PC-9 (cell line): ENCODE results near the gene WBP4. TPM values are rescaled to one million over a fixed set of nuclear protein-coding genes. Genes with fewer than 3 reads are reported as not detected.

Source experiments
- BruUV-seq: library from RNA; stranded (reverse); fragments of 400-500 nt; replicated peaks from 2 replicates; lab custom pipeline; 2021; lab: Mats Ljungman, UMichigan
- CTCF ChIA-PET: fragments of 300-600 bp; sonication (Branson Sonifier 250); formaldehyde crosslinking; loops from one replicate; lab custom pipeline; 2022; ENCODE audit warnings: antibody characterized with exemption; lab: Charles Lee
- POLR2A ChIA-PET: fragments of 300-600 bp; sonication (Branson Sonifier 250); formaldehyde crosslinking; loops from one replicate; lab custom pipeline; 2022; ENCODE audit warnings: antibody characterized with exemption; ENCODE audit not compliant: unreplicated experiment; lab: Charles Lee
- DNase-seq, 2 experiments: peaks; one replicate each; pipeline versions ENCODE4 v3.0.0 to v3.0.0-alpha.2; 2015 to 2022; ENCODE audit warnings: mixed read lengths in 1 of 2
- H2AFZ ChIP-seq: fragments of 200-600 bp; sonication (generic); 2 replicates; pipeline ENCODE4 v1.8.1; 2017; ENCODE audit warnings: antibody characterized with exemption
- H3F3A ChIP-seq: fragments of 200-600 bp; sonication (generic); 2 replicates; pipeline ENCODE4 v1.8.1; 2017; ENCODE audit warnings: antibody characterized with exemption, mild to moderate bottlenecking, low read depth; ENCODE audit not compliant: insufficient read depth
- H3K27ac ChIP-seq: fragments of 200-600 bp; sonication (generic); 2 replicates; pipeline ENCODE4 v1.6.1; 2016; ENCODE audit warnings: mixed run types
- H3K27me3 ChIP-seq: fragments of 200-600 bp; sonication (generic); 2 replicates; pipeline ENCODE4 v1.6.1; 2016; ENCODE audit warnings: low read depth, mixed run types; ENCODE audit not compliant: insufficient read depth
- H3K36me3 ChIP-seq: fragments of 200-600 bp; sonication (generic); 2 replicates; pipeline ENCODE4 v1.6.1; 2016; ENCODE audit warnings: low read depth, mixed run types
- H3K4me1 ChIP-seq: fragments of 200-600 bp; sonication (generic); replicated peaks from 2 replicates; pipeline ENCODE4 v1.6.1; 2016; ENCODE audit warnings: mixed run types; ENCODE audit not compliant: insufficient read depth
- H3K4me2 ChIP-seq: fragments of 200-600 bp; sonication (generic); 2 replicates; pipeline ENCODE4 v1.6.1; 2017; ENCODE audit warnings: mixed run types
- H3K4me3 ChIP-seq: fragments of 200-600 bp; sonication (generic); 2 replicates; pipeline ENCODE4 v1.6.1; 2016; ENCODE audit warnings: mixed run types
- H3K79me2 ChIP-seq: fragments of 200-600 bp; sonication (generic); 2 replicates; pipeline ENCODE4 v1.6.1; 2017; ENCODE audit warnings: low read depth, mixed run types
- H3K9me2 ChIP-seq: fragments of 200-600 bp; sonication (generic); 2 replicates; pipeline ENCODE4 v1.8.1; 2017; ENCODE audit warnings: mild to moderate bottlenecking; ENCODE audit not compliant: insufficient read depth
- H3K9me3 ChIP-seq: fragments of 200-600 bp; sonication (generic); 2 replicates; pipeline ENCODE4 v1.8.1; 2016; ENCODE audit warnings: low read depth; ENCODE audit not compliant: insufficient read depth
- H4K20me1 ChIP-seq: fragments of 200-600 bp; sonication (generic); 2 replicates; pipeline ENCODE4 v1.8.1; 2017; ENCODE audit not compliant: insufficient read depth
- CTCF ChIP-seq: fragments of 200-600 bp; sonication (generic); conservative IDR thresholded peaks from 2 replicates; pipeline ENCODE4 v1.6.1; 2017; ENCODE audit warnings: mixed run types, antibody characterized with exemption, mild to moderate bottlenecking, moderate library complexity
- EZH2 ChIP-seq: fragments of 200-600 bp; sonication (generic); IDR thresholded peaks from 2 replicates; pipeline ENCODE4 v1.8.0; 2017; ENCODE audit warnings: antibody characterized with exemption, low read depth
- intact Hi-C: fragments of 100-400 bp; cut with micrococcal nuclease; formaldehyde crosslinking; loops from one replicate; pipeline ENCODE4 v1.10.0; 2022; ENCODE audit not compliant: unreplicated experiment
- total RNA-seq: library from RNA; stranded (reverse); gene quantifications from 2 replicates; pipeline ENCODE4 v1.2.3, GENCODE V29; 2021

WBP4 gene
- total RNA-seq, 1 experiment from 2014 or later, result 6.3 TPM

- no peak overlapping the region for H3K4me3 ChIP-seq
- POLR2A ChIA-PET, result no interaction called here
- no peaks in the 10 kb centered on the region for H3K27me3 ChIP-seq
- H3K36me3 ChIP-seq, result peaks cover 15% of the 10 kb centered on the region; the same call in 1 of the 2 replicates
- no peaks in the 10 kb centered on the region for H3K9me2 ChIP-seq
- DNase-seq, result peak in 1 of 2 experiments; percentile 47
- H4K20me1 ChIP-seq, result no peaks in the 10 kb centered on the region
- H3K27ac ChIP-seq, result no peak overlapping the region
- H3K9me3 ChIP-seq, result no peaks in the 10 kb centered on the region
- H3F3A ChIP-seq, result peaks cover 15% of the 10 kb centered on the region; the same call in 1 of the 2 replicates
- intact Hi-C loops, result loop anchor here (5.0 kb wide), 2 partner anchors 277 to 292 kb away; partner anchors contain the start of genes MRPS31 and SLC25A15
- CTCF ChIA-PET, result interaction anchor here (0.7 kb wide), 1 partner anchor 117 kb away, joined by 4 read pairs; no protein-coding TSS in a partner anchor
- no TSS peak for BruUV-seq
- no peak overlapping the region for H2AFZ ChIP-seq
- H3K4me1 ChIP-seq, result peaks cover 32% of the 10 kb centered on the region
- no peak for TF ChIP-seq EZH2
- no peak for TF ChIP-seq CTCF
- H3K4me2 ChIP-seq, result peak overlapping the region; percentile 93
- peaks cover 33% of the 10 kb centered on the region for H3K79me2 ChIP-seq
Measured at GRCh38 chr13:41064493-41064892, 3.2 kb downstream of the WBP4 start.

GRCh38 chr13:41065078-41065477, 3.8 kb downstream of the WBP4 start:
- Histone ChIP-seq H3K9me2 (no peaks in the 10 kb centered on the region), H2AFZ (no peak overlapping the region), H3K79me2 (peaks cover 27% of the 10 kb centered on the region), H3K27ac (no peak overlapping the region), H3K36me3 (peaks cover 15% of the 10 kb centered on the region; the same call in 1 of the 2 replicates), H4K20me1 (no peaks in the 10 kb centered on the region), H3K4me1 (peaks cover 32% of the 10 kb centered on the region), H3K27me3 (no peaks in the 10 kb centered on the region), H3K4me3 (no peak overlapping the region), H3K4me2 (peak overlapping the region; percentile 93), H3F3A (peaks cover 15% of the 10 kb centered on the region; the same call in 1 of the 2 replicates), H3K9me3 (no peaks in the 10 kb centered on the region)
- BruUV-seq, result no TSS peak
- intact Hi-C loops, result no loop called here
- DNase-seq, result peak in 1 of 2 experiments; percentile 48
- POLR2A ChIA-PET, result no interaction called here
- CTCF ChIA-PET, result no interaction called here
- TF ChIP-seq EZH2 (no peak), CTCF (no peak)

- intact Hi-C loops, result loop anchor here (2.0 kb wide), 3 partner anchors 148 to 1036 kb away; no protein-coding TSS in a partner anchor
- H3K36me3 ChIP-seq, result no peaks in the 10 kb centered on the region; the same call in 1 of the 2 replicates
Measured at GRCh38 chr13:41074523-41074922, 13.2 kb downstream of the WBP4 start.

More at GRCh38 chr13:41074523-41074922, 13.2 kb downstream of the WBP4 start:
- BruUV-seq, result no TSS peak
- Histone ChIP-seq H3K4me3 (no peak overlapping the region), H3F3A (no peaks in the 10 kb centered on the region), H2AFZ (no peak overlapping the region), H3K4me2 (no peak overlapping the region), H3K4me1 (no peaks in the 10 kb centered on the region), H3K79me2 (no peaks in the 10 kb centered on the region), H3K9me3 (no peaks in the 10 kb centered on the region), H3K27me3 (no peaks in the 10 kb centered on the region), H3K27ac (no peak overlapping the region), H3K9me2 (no peaks in the 10 kb centered on the region), H4K20me1 (no peaks in the 10 kb centered on the region)
- POLR2A ChIA-PET, result no interaction called here
- no peak for DNase-seq
- CTCF ChIA-PET, result interaction anchor here (1.3 kb wide), 1 partner anchor 122 kb away, joined by 3 read pairs; no protein-coding TSS in a partner anchor
- no peak for TF ChIP-seq CTCF
- TF ChIP-seq EZH2, result no peak
